ENCODE data around the gene FBRSL1. TPM values are rescaled to one million over a fixed set of nuclear protein-coding genes. Genes with fewer than 3 reads are reported as not detected.
A peak's percentile ranks its signal among the peaks of the same experiment; 100 is the strongest.

The FBRSL1 gene
- total and polyA plus RNA-seq, 10 donors: 14.3 to 161 (median 49.8) TPM

- Histone ChIP-seq H3K36me3 (no peaks in the 10 kb centered on the region), H3K27ac (no peak overlapping the region), H3K4me3 (no peak overlapping the region), H3K27me3 (replicated peaks in 1 of 7) (peaks cover 0 to 23% (median 0%) of the 10 kb centered on the region in 7 donors), H3K4me1 (peaks cover 0 to 64% (median 18%) of the 10 kb centered on the region in 6 donors), H3K9me3 (no peaks in the 10 kb centered on the region)
- intact Hi-C loops (cut with DNase I; ENCODE audit: low total_unique reads): no loop called here
- WGBS, 5 donors: 76 to 90% (median 82%) methylated on average over 29 to 38 of the region's 38 CpGs
- no peak for DNase-seq
- TF ChIP-seq POLR2AphosphoS5 (IDR thresholded peaks at IDR 0.05): peak in 1 of 3 donors; percentile 4
- TF ChIP-seq POLR2A (IDR thresholded peaks at IDR 0.05): no peak
These were observed 9.9 kb upstream of the FBRSL1 start for GRCh38 chr12:132479938-132480622.

GRCh38 chr12:132480623-132481132, 9.3 kb upstream of the FBRSL1 start:
- Histone ChIP-seq H3K4me3 (no peak overlapping the region), H3K36me3 (no peaks in the 10 kb centered on the region), H3K9me3 (no peaks in the 10 kb centered on the region), H3K27ac (no peak overlapping the region), H3K4me1 (peaks cover 0 to 60% (median 18%) of the 10 kb centered on the region in 6 donors), H3K27me3 (replicated peaks in 1 of 7) (peaks cover 0 to 23% (median 0%) of the 10 kb centered on the region in 7 donors)
- TF ChIP-seq CTCF (IDR thresholded peaks at IDR 0.05 in 8 of 11, conservative IDR thresholded peaks at IDR 0.05 in 3 of 11): no peak
- TF ChIP-seq POLR2AphosphoS5 (IDR thresholded peaks at IDR 0.05): peak in 1 of 3 donors; percentile 4
- 35 to 63% (median 59%) methylated on average over 8 to 14 of the region's 14 CpGs for WGBS, 5 donors
- no peak for DNase-seq
- intact Hi-C loops (cut with DNase I; ENCODE audit: low total_unique reads): no loop called here

GRCh38 chr12:132481345-132481744, 8.6 kb upstream of the FBRSL1 start:
- H3K27me3 ChIP-seq (replicated peaks in 1 of 7): peaks cover 0 to 23% (median 0%) of the 10 kb centered on the region in 7 donors
- WGBS, 5 donors: 52 to 81% (median 76%) methylated on average over 11 of the region's 11 CpGs
- no peaks in the 10 kb centered on the region for H3K9me3 ChIP-seq
- H3K4me1 ChIP-seq: peaks cover 0 to 53% (median 17%) of the 10 kb centered on the region in 6 donors
- H3K4me3 ChIP-seq: no peak overlapping the region
- intact Hi-C loops (cut with DNase I; ENCODE audit: low total_unique reads): no loop called here
- no peaks in the 10 kb centered on the region for H3K36me3 ChIP-seq
- H3K27ac ChIP-seq: peak overlapping the region in 2 of 8 donors; percentile 1 to 3
- DNase-seq: no peak
- TF ChIP-seq POLR2AphosphoS5 (IDR thresholded peaks at IDR 0.05) (no peak), POLR2A (IDR thresholded peaks at IDR 0.05) (no peak), CTCF (IDR thresholded peaks at IDR 0.05 in 8 of 11, conservative IDR thresholded peaks at IDR 0.05 in 3 of 11) (no peak)

- H3K4me3 ChIP-seq: no peak overlapping the region
- peaks cover 0 to 23% (median 0%) of the 10 kb centered on the region in 7 donors for H3K27me3 ChIP-seq (replicated peaks in 1 of 7)
- H3K27ac ChIP-seq: peak overlapping the region in 1 of 8 donors; percentile 3
- no peak for DNase-seq
- 74 to 86% (median 78%) methylated on average over 31 of the region's 31 CpGs for WGBS, 5 donors
- intact Hi-C loops (cut with DNase I; ENCODE audit: low total_unique reads): no loop called here
- TF ChIP-seq POLR2A (IDR thresholded peaks at IDR 0.05): no peak
- TF ChIP-seq POLR2AphosphoS5 (IDR thresholded peaks at IDR 0.05): peak in 1 of 3 donors; percentile 55
- H3K9me3 ChIP-seq: no peaks in the 10 kb centered on the region
- H3K36me3 ChIP-seq: no peaks in the 10 kb centered on the region
- peaks cover 0 to 51% (median 10%) of the 10 kb centered on the region in 6 donors for H3K4me1 ChIP-seq
These were observed 7.9 kb upstream of the FBRSL1 start for GRCh38 chr12:132481771-132482745.
